Karpas-422 (cell line): ENCODE measurements around the gene CSNK1D. TPM values are rescaled to one million over a fixed set of nuclear protein-coding genes. Genes with fewer than 3 reads are reported as not detected.
"Not testable (repeated sequence)": the region's sequence is repeated elsewhere in the genome, so short reads cannot be mapped to it uniquely, and the experiment has no call there.

Experiments
- DNase-seq: peaks from one replicate; pipeline ENCODE4 v3.0.0-alpha.2; 2015
- H2AFZ ChIP-seq: fragments of 200-600 bp; sonication (generic); 2 replicates; pipeline ENCODE4 v1.6.1; 2014; ENCODE audit warnings: antibody characterized with exemption, low read length, mixed read lengths
- H3K27ac ChIP-seq: fragments of 200-600 bp; sonication (generic); 2 replicates; pipeline ENCODE4 v1.5.1; 2014; ENCODE audit warnings: mild to moderate bottlenecking, low read length, moderate library complexity
- H3K27me3 ChIP-seq: fragments of 200-600 bp; sonication (generic); 2 replicates; pipeline ENCODE4 v1.6.1; 2014; ENCODE audit warnings: low read length, mixed read lengths
- H3K36me3 ChIP-seq: fragments of 200-600 bp; sonication (generic); 2 replicates; pipeline ENCODE4 v1.6.1; 2014; ENCODE audit warnings: low read length, mixed read lengths; ENCODE audit not compliant: insufficient read depth
- H3K4me1 ChIP-seq: fragments of 200-600 bp; sonication (generic); 2 replicates; pipeline ENCODE4 v1.6.1; 2014; ENCODE audit warnings: mild to moderate bottlenecking, low read length, mixed read lengths
- H3K4me2 ChIP-seq: fragments of 200-600 bp; sonication (generic); 2 replicates; pipeline ENCODE4 v1.6.1; 2014; ENCODE audit warnings: low read length, low read depth, mild to moderate bottlenecking; ENCODE audit not compliant: poor library complexity, severe bottlenecking
- H3K4me3 ChIP-seq: fragments of 200-600 bp; sonication (generic); 2 replicates; pipeline ENCODE4 v1.5.1; 2014; ENCODE audit warnings: mild to moderate bottlenecking, antibody characterized with exemption, low read length, mixed read lengths
- H3K79me2 ChIP-seq: fragments of 200-600 bp; sonication (generic); 2 replicates; pipeline ENCODE4 v1.6.1; 2014; ENCODE audit warnings: mild to moderate bottlenecking, low read length, mixed read lengths
- H3K9ac ChIP-seq: fragments of 200-600 bp; sonication (generic); 2 replicates; pipeline ENCODE4 v1.6.0; 2014; ENCODE audit warnings: low read length
- H3K9me2 ChIP-seq: fragments of 200-600 bp; sonication (generic), shearing (Covaris generic); replicated peaks from 2 replicates; pipeline ENCODE4 v1.6.0; 2014; ENCODE audit warnings: mild to moderate bottlenecking, low read length, moderate library complexity; ENCODE audit not compliant: insufficient read depth
- H3K9me3 ChIP-seq: fragments of 300-700, 200-600 bp; sonication (generic); 2 replicates; pipeline ENCODE4 v1.6.1; 2014; ENCODE audit warnings: low read length, mixed read lengths
- H4K20me1 ChIP-seq: fragments of 200-600 bp; sonication (generic); 2 replicates; pipeline ENCODE4 v1.6.1; 2014; ENCODE audit warnings: mild to moderate bottlenecking, antibody characterized with exemption, low read length, low read depth; ENCODE audit not compliant: insufficient read depth
- total RNA-seq: library from RNA; depleted of rRNA; stranded (reverse); fragments of >200 nt; shearing (Covaris generic); gene quantifications from 2 replicates; pipeline ENCODE4 v1.2.3, GENCODE V29; 2014; ENCODE audit warnings: low replicate concordance

Gene CSNK1D
- total RNA-seq, 1 experiment from 2014 or later = 30.6 TPM

DNA sequence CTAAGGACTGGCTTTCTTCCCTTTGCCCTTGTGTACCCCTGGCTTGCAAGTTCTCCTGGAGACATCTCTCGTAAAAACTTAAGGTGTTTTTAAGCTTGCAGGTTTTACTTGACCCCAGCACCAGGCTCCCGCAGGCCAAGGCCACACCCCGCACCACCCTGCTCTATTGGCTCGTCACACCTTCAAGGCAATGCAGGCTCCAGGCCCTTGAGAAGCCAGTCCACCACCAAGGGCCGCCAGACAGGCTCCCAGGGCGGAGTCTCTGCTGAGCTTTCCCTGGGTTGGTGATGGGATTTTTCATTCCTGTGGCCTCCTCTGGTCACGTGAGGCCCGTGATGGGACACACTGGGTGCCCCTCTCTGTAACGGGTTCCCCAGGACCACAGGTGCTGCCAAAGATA is 9.9 kb downstream of the CSNK1D start:
- Histone ChIP-seq H3K79me2 (peaks cover 89% of the 10 kb centered on the region), H3K36me3 (peaks cover 65% of the 10 kb centered on the region), H3K9ac (no peak overlapping the region), H4K20me1 (peaks cover 40% of the 10 kb centered on the region), H2AFZ (no peak overlapping the region), H3K27me3 (no peaks in the 10 kb centered on the region), H3K9me2 (no peaks in the 10 kb centered on the region), H3K27ac (no peak overlapping the region), H3K4me2 (no peak overlapping the region), H3K4me1 (no peaks in the 10 kb centered on the region), H3K4me3 (no peak overlapping the region), H3K9me3 (no peaks in the 10 kb centered on the region)
- DNase-seq = no peak

GRCh38 chr17:82262344-82262743 is 11.2 kb downstream of the CSNK1D start:
- Histone ChIP-seq H3K4me1 (no peaks in the 10 kb centered on the region), H3K36me3 (peaks cover 74% of the 10 kb centered on the region), H2AFZ (no peak overlapping the region), H3K9me3 (no peaks in the 10 kb centered on the region), H3K9me2 (no peaks in the 10 kb centered on the region), H3K27ac (no peak overlapping the region), H3K27me3 (no peaks in the 10 kb centered on the region), H3K4me2 (no peak overlapping the region), H3K4me3 (no peak overlapping the region), H3K79me2 (peaks cover 86% of the 10 kb centered on the region), H3K9ac (no peak overlapping the region), H4K20me1 (peaks cover 32% of the 10 kb centered on the region)
- no peak for DNase-seq

GRCh38 chr17:82259972-82260961 is 13.2 kb downstream of the CSNK1D start:
- DNase-seq, H3K4me1 ChIP-seq, H3K4me2 ChIP-seq, H3K9ac ChIP-seq, H3K4me3 ChIP-seq, H3K9me2 ChIP-seq, H3K27me3 ChIP-seq, H3K9me3 ChIP-seq, H3K27ac ChIP-seq, H2AFZ ChIP-seq: not testable (repeated sequence)
- Histone ChIP-seq H4K20me1 (peaks cover 21% of the 10 kb centered on the region), H3K36me3 (peaks cover 86% of the 10 kb centered on the region), H3K79me2 (peaks cover 82% of the 10 kb centered on the region)

DNA sequence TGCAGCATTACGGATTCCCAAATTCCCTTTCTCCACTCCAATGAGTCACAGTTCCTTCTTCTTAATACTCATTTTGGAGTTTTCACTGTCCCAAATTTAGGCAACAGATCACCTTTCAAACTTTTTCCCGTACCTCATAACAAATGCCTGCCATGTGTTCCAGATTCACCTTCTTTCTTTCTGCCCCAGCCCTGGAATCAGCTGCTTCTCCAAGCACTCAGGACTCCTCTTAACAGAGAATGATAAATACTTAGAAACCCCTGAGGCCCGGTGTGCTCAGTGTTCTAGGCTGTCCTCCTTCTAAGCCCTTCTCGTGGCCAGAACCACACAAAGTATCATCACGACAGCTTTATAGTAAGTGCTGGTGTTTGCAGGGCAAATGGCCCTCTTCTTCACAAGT is 14.9 kb downstream of the CSNK1D start:
- no peak overlapping the region for H3K4me2 ChIP-seq
- H3K4me1 ChIP-seq = no peaks in the 10 kb centered on the region
- H3K27ac ChIP-seq = no peak overlapping the region
- no peaks in the 10 kb centered on the region for H3K9me3 ChIP-seq
- H3K27me3 ChIP-seq = no peaks in the 10 kb centered on the region
- no peak overlapping the region for H3K9ac ChIP-seq
- DNase-seq = no peak
- H3K9me2 ChIP-seq = no peaks in the 10 kb centered on the region
- no peak overlapping the region for H2AFZ ChIP-seq
- H3K4me3 ChIP-seq = no peak overlapping the region
- peaks cover 74% of the 10 kb centered on the region for H3K79me2 ChIP-seq
- peaks cover 18% of the 10 kb centered on the region for H4K20me1 ChIP-seq
- H3K36me3 ChIP-seq = peaks cover 75% of the 10 kb centered on the region

GRCh38 chr17:82257473-82257872 is 16.0 kb downstream of the CSNK1D start:
- Histone ChIP-seq H3K27ac (no peak overlapping the region), H4K20me1 (peaks cover 21% of the 10 kb centered on the region), H3K79me2 (peaks cover 63% of the 10 kb centered on the region), H3K27me3 (no peaks in the 10 kb centered on the region), H3K36me3 (peaks cover 73% of the 10 kb centered on the region), H2AFZ (no peak overlapping the region), H3K9me3 (no peaks in the 10 kb centered on the region), H3K4me1 (no peaks in the 10 kb centered on the region), H3K9ac (no peak overlapping the region), H3K9me2 (no peaks in the 10 kb centered on the region), H3K4me3 (no peak overlapping the region), H3K4me2 (no peak overlapping the region)
- no peak for DNase-seq

GRCh38 chr17:82256242-82256885 is 17.1 kb downstream of the CSNK1D start:
- Histone ChIP-seq H3K36me3 (peaks cover 67% of the 10 kb centered on the region), H3K27ac (no peak overlapping the region), H3K4me2 (no peak overlapping the region), H3K4me1 (no peaks in the 10 kb centered on the region), H3K9ac (no peak overlapping the region), H3K9me3 (no peaks in the 10 kb centered on the region), H3K4me3 (no peak overlapping the region), H3K27me3 (no peaks in the 10 kb centered on the region), H2AFZ (no peak overlapping the region), H3K79me2 (peaks cover 53% of the 10 kb centered on the region), H3K9me2 (no peaks in the 10 kb centered on the region), H4K20me1 (peaks cover 21% of the 10 kb centered on the region)
- DNase-seq = no peak

DNA sequence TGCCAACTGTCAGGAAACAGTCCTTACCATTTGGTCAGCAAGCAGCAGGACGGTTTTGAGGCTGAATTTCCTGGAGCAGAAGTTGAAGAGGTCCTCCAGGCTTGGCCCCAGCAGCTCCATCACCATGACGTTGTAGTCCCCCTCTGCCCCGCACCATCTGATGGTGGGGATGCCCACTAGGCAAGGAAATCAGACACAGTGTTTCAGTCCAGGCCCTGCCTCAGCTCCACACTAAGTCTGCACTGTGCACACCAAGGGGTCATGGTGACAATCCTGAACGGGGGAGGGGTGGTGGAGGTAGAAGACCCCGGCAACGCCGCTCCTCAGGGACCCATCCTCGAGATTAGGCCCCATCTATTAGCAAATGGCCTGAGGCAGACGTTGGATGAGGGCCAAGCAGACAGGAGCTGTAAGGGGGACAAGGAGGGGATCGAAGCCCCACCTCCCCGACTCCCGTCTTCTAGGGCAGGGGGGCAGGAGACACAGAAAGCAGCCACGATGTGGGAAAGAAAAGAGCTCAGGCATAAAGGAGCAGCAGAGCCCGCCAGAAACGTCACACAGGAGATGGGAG is 18.0 kb downstream of the CSNK1D start:
- H3K27ac ChIP-seq = no peak overlapping the region
- H2AFZ ChIP-seq = no peak overlapping the region
- H3K9me3 ChIP-seq = no peaks in the 10 kb centered on the region
- H3K9me2 ChIP-seq = no peaks in the 10 kb centered on the region
- H3K36me3 ChIP-seq = peaks cover 61% of the 10 kb centered on the region
- H3K9ac ChIP-seq = no peak overlapping the region
- no peak overlapping the region for H3K4me2 ChIP-seq
- H3K4me1 ChIP-seq = no peaks in the 10 kb centered on the region
- peaks cover 44% of the 10 kb centered on the region for H3K79me2 ChIP-seq
- no peak overlapping the region for H3K4me3 ChIP-seq
- H4K20me1 ChIP-seq = peaks cover 21% of the 10 kb centered on the region
- no peaks in the 10 kb centered on the region for H3K27me3 ChIP-seq
- no peak for DNase-seq

DNA sequence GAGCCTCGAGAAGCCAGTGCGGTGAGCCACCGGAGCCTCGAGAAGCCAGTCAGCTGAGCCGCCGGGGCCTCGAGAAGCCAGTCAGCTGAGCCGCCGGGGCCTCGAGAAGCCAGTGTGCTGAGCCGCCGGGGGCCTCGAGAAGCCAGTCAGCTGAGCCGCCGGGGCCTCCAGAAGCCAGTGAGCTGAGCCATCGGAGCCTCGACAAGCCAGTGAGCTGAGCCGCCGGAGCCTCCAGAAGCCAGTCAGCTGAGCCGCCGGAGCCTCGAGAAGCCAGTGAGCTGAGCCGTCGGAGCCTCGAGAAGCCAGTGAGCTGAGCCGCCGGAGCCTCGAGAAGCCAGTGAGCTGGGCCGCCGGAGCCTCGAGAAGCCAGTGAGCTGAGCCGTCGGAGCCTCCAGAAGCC is 18.8 kb downstream of the CSNK1D start:
- not testable (repeated sequence) for H2AFZ ChIP-seq, DNase-seq, H3K9ac ChIP-seq, H3K27ac ChIP-seq, H3K4me1 ChIP-seq, H3K4me3 ChIP-seq, H3K27me3 ChIP-seq, H3K4me2 ChIP-seq, H3K9me2 ChIP-seq, H3K9me3 ChIP-seq
- Histone ChIP-seq H4K20me1 (peaks cover 27% of the 10 kb centered on the region), H3K79me2 (peaks cover 38% of the 10 kb centered on the region), H3K36me3 (peaks cover 58% of the 10 kb centered on the region)
